ENCODE results near the gene KCTD6. TPM values are rescaled to one million over a fixed set of nuclear protein-coding genes. Genes with fewer than 3 reads are reported as not detected.

The KCTD6 gene
- total RNA-seq, 1 experiment from 2014 or later: 20.8 TPM

Other genes with a start within 250 kb of the KCTD6 start
- gene RPP14, start 185.9 kb upstream of the KCTD6 start, total RNA-seq (2014; rRNA removed; shearing (Covaris generic)): 15.3 and 18.2 TPM in 2 replicates
- gene HTD2, start 185.6 kb upstream of the KCTD6 start, total RNA-seq (2014; rRNA removed; shearing (Covaris generic)): 8.9 and 10.9 TPM in 2 replicates
- gene PXK, start 159.2 kb upstream of the KCTD6 start, total RNA-seq (2014; rRNA removed; shearing (Covaris generic)): 53.8 and 63.6 TPM in 2 replicates
- gene PDHB, start 58.3 kb upstream of the KCTD6 start, total RNA-seq (2014; rRNA removed; shearing (Covaris generic)): 201 and 242 TPM in 2 replicates
- gene ACOX2, start 45.1 kb downstream of the KCTD6 start, total RNA-seq (2014; rRNA removed; shearing (Covaris generic)): 5.3 and 8.1 TPM in 2 replicates
- gene FAM107A, start 85.3 kb downstream of the KCTD6 start, total RNA-seq (2014; rRNA removed; shearing (Covaris generic)): not detected in 2 replicates
- gene FAM3D, start 174.7 kb downstream of the KCTD6 start, total RNA-seq (2014; rRNA removed; shearing (Covaris generic)): not detected in 2 replicates

Measured in RPMI7951 (cell line).